Subcutaneous adipose tissue (tissue), 4 donors: ENCODE measurements around the gene SLC35F6. TPM values are rescaled to one million over a fixed set of nuclear protein-coding genes. Genes with fewer than 3 reads are reported as not detected.

Experiments
- CTCF ChIP-seq: fragments of 450-650 bp; IDR thresholded peaks from one replicate; pipeline ENCODE4 v1.5.1; 2016; ENCODE audit warnings: low read depth, mild to moderate bottlenecking, control low read depth, antibody characterized with exemption, moderate library complexity
- total RNA-seq, 4 donors: library from RNA; depleted of rRNA; stranded (reverse); fragments of >200 nt; gene quantifications; one replicate each; pipeline ENCODE4 v1.1.0, GENCODE V29; 2016

The SLC35F6 gene
- total RNA-seq, 4 donors from 2014 or later, result 49.5 to 63.1 (median 51.7) TPM

GRCh38 chr2:26724784-26725520 lies 39.1 kb upstream of the SLC35F6 start:
- no peak for TF ChIP-seq CTCF

GRCh38 chr2:26725521-26725820 lies 38.6 kb upstream of the SLC35F6 start:
- TF ChIP-seq CTCF, result no peak

- TF ChIP-seq CTCF, result no peak
Observed at GRCh38 chr2:26726228-26726627, 37.9 kb upstream of the SLC35F6 start.

- no peak for TF ChIP-seq CTCF
Observed at GRCh38 chr2:26727641-26728561, 36.2 kb upstream of the SLC35F6 start.

- no peak for TF ChIP-seq CTCF
Observed at GRCh38 chr2:26729311-26729710, 34.8 kb upstream of the SLC35F6 start.

GRCh38 chr2:26730549-26731344 lies 33.3 kb upstream of the SLC35F6 start:
- TF ChIP-seq CTCF, result no peak

GRCh38 chr2:26731714-26732113 lies 32.4 kb upstream of the SLC35F6 start:
- TF ChIP-seq CTCF, result no peak
